Measurements from ENCODE around the gene ABHD17A.
"Not testable (repeated sequence)": the region's sequence is repeated elsewhere in the genome, so short reads cannot be mapped to it uniquely, and the experiment has no call there.

Gene ABHD17A

GRCh38 chr19:1881393-1882088 is 3.8 kb downstream of the ABHD17A start:
- not testable (repeated sequence) for DNase-seq (ENCODE audit: low read depth)

GRCh38 chr19:1880611-1881392 is 4.5 kb downstream of the ABHD17A start:
- DNase-seq (ENCODE audit: low read depth) = no peak

- DNase-seq (ENCODE audit: low read depth) = not testable (repeated sequence)
Measured at GRCh38 chr19:1879982-1880381, 5.3 kb downstream of the ABHD17A start.

GRCh38 chr19:1878583-1878982 is 6.7 kb downstream of the ABHD17A start:
- DNase-seq (ENCODE audit: low read depth) = not testable (repeated sequence)

- DNase-seq (ENCODE audit: low read depth) = not testable (repeated sequence)
Measured at GRCh38 chr19:1877280-1877660, 8.0 kb downstream of the ABHD17A start.

GRCh38 chr19:1876496-1877279 is 8.6 kb downstream of the ABHD17A start:
- DNase-seq (ENCODE audit: low read depth) = not testable (repeated sequence)

GRCh38 chr19:1875646-1876495 is 9.4 kb downstream of the ABHD17A start:
- DNase-seq (ENCODE audit: low read depth) = peak; percentile 74

GRCh38 chr19:1875265-1875645 is 10.0 kb downstream of the ABHD17A start:
- not testable (repeated sequence) for DNase-seq (ENCODE audit: low read depth)

- DNase-seq (ENCODE audit: low read depth) = no peak
Measured at GRCh38 chr19:1874554-1875185, 10.6 kb downstream of the ABHD17A start.

- no peak for DNase-seq (ENCODE audit: low read depth)
Measured at GRCh38 chr19:1873524-1874473, 11.5 kb downstream of the ABHD17A start.

- no peak for DNase-seq (ENCODE audit: low read depth)
Measured at GRCh38 chr19:1872807-1873523, 12.3 kb downstream of the ABHD17A start.

GRCh38 chr19:1871630-1872029 is 13.7 kb downstream of the ABHD17A start:
- no peak for DNase-seq (ENCODE audit: low read depth)

GRCh38 chr19:1871140-1871597 is 14.1 kb downstream of the ABHD17A start:
- no peak for DNase-seq (ENCODE audit: low read depth)

GRCh38 chr19:1868971-1869370 is 16.3 kb downstream of the ABHD17A start:
- no peak for DNase-seq (ENCODE audit: low read depth)

GRCh38 chr19:1867349-1867724 is 18.0 kb downstream of the ABHD17A start:
- DNase-seq (ENCODE audit: low read depth) = no peak

GRCh38 chr19:1866693-1867348 is 18.5 kb downstream of the ABHD17A start:
- DNase-seq (ENCODE audit: low read depth) = no peak

- no peak for DNase-seq (ENCODE audit: low read depth)
Measured at GRCh38 chr19:1865172-1866010, 19.9 kb downstream of the ABHD17A start.
